WERI-Rb-1 (cell line): Measurements from ENCODE around the gene RIOK2.

ENCODE experiments used
- DNase-seq: peaks from one replicate; pipeline ENCODE4 v3.0.0-alpha.2; 2020
- H3K27ac ChIP-seq: fragments of 250-450 bp; sonication (Bioruptor Pico); 2 replicates; pipeline ENCODE4 v1.5.1; 2020; ENCODE audit warnings: mild to moderate bottlenecking, moderate library complexity
- H3K27me3 ChIP-seq: fragments of 250-450 bp; sonication (Bioruptor Pico); 2 replicates; pipeline ENCODE4 v1.5.1; 2021; ENCODE audit warnings: mild to moderate bottlenecking, low read depth, moderate library complexity; ENCODE audit not compliant: insufficient read depth, severe bottlenecking
- H3K36me3 ChIP-seq: fragments of 250-450 bp; sonication (Bioruptor Pico); 2 replicates; pipeline ENCODE4 v1.5.1; 2020; ENCODE audit warnings: mild to moderate bottlenecking, moderate library complexity
- H3K4me3 ChIP-seq: 2 replicates; pipeline ENCODE4 v1.5.1; 2011; ENCODE audit warnings: low read depth, mild to moderate bottlenecking, control low read depth, low read length
- H3K9me3 ChIP-seq: fragments of 250-450 bp; sonication (Bioruptor Pico); 2 replicates; pipeline ENCODE4 v1.5.1; 2021; ENCODE audit warnings: mild to moderate bottlenecking, moderate library complexity; ENCODE audit not compliant: severe bottlenecking
- CTCF ChIP-seq: IDR thresholded peaks from 2 replicates; pipeline ENCODE4 v1.5.1; 2011; ENCODE audit warnings: low read depth, mild to moderate bottlenecking, control low read depth, inconsistent platforms, low read length

Gene RIOK2

GRCh38 chr5:97120195-97120594, 62.9 kb downstream of the RIOK2 start:
- TF ChIP-seq CTCF: no peak
- H3K27me3 ChIP-seq: no peaks in the 10 kb centered on the region
- no peak overlapping the region for H3K27ac ChIP-seq

GRCh38 chr5:97119007-97119390, 64.0 kb downstream of the RIOK2 start:
- no peak overlapping the region for H3K27ac ChIP-seq
- H3K27me3 ChIP-seq: no peaks in the 10 kb centered on the region
- H3K4me3 ChIP-seq: no peak overlapping the region
- H3K36me3 ChIP-seq: no peaks in the 10 kb centered on the region
- no peak for DNase-seq
- H3K9me3 ChIP-seq: no peaks in the 10 kb centered on the region
- no peak for TF ChIP-seq CTCF

More at GRCh38 chr5:97120195-97120594, 62.9 kb downstream of the RIOK2 start:
- H3K4me3 ChIP-seq: no peak overlapping the region
- H3K9me3 ChIP-seq: no peaks in the 10 kb centered on the region
- no peaks in the 10 kb centered on the region for H3K36me3 ChIP-seq
- no peak for DNase-seq

DNA sequence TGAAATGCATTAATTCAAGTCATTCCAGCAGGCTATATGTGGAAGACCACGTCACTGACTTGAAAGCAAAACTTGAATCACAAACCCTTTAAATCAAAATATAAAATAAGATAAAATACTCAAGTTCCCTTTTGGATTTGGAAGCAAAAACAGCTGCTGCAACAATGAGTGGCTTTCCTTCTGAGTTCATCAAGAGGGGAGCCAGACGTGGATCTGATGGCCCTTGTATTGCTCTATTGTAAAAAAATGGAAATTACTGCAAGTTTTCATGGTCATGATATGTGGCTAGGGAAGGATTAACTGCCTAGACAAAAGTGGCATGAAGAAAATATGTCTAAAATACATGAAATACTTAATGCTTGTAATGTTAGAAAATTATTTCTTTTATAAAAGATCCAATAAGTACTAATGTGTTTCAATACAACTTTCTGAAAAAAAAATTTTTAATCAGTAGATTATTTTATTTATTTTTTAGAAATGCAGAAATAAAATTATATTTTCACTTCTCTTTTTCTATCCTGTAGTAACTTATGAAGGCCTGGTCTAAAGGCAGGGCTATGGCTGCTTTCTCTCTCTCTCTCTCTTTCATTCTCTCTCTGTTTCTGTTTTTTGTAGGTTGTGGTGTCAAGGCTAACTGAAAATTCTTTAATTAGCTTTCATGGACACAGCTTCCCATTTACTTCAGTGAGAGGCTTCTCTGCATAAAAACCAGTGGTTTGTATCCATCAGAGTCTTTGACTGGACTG, 64.6 kb downstream of the RIOK2 start:
- H3K9me3 ChIP-seq: no peaks in the 10 kb centered on the region
- no peak for TF ChIP-seq CTCF
- no peaks in the 10 kb centered on the region for H3K36me3 ChIP-seq
- H3K27ac ChIP-seq: no peak overlapping the region
- H3K27me3 ChIP-seq: no peaks in the 10 kb centered on the region
- no peak overlapping the region for H3K4me3 ChIP-seq
- DNase-seq: no peak

DNA sequence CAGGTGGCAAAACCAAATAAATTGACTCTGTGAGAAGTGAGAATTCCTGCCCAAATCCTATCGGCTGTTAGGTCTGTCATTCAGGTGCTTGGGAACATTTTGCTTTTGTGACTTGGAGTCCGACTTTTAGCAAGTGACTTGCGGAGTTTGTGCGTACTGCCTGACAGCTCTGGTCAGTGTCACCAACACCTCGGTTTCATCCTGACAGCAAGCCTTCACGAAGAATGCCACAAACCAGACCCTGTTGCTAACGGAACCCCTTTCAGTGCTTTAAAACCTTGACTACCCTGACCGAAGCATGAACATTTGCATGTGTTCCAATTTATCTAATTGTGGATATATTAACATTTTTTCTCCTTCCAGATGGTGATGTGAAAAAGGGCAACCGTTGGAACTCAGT, 67.1 kb downstream of the RIOK2 start:
- no peak for DNase-seq
- Histone ChIP-seq H3K9me3 (no peaks in the 10 kb centered on the region), H3K27me3 (no peaks in the 10 kb centered on the region), H3K27ac (no peak overlapping the region), H3K36me3 (no peaks in the 10 kb centered on the region), H3K4me3 (no peak overlapping the region)
- no peak for TF ChIP-seq CTCF

DNA sequence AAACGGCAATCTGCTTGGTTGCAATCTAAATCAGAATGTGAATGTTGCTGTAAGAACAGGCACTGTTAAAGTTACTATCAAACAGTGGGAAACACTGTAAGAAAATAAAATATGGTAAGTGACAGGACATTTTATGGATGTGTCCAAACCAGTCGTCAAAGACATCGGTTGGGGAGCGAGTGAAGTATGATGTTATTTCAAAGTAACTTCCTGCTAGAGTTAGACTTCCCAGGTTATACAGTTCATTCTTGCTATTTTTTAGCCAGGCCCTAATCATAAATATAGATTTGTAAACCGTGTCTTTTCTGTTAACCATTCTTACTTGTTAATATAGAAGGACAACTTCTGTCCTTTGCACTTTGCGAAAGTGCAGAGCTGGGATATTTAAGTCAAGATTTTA, 70.8 kb downstream of the RIOK2 start:
- Histone ChIP-seq H3K9me3 (no peaks in the 10 kb centered on the region), H3K36me3 (no peaks in the 10 kb centered on the region), H3K4me3 (no peak overlapping the region), H3K27ac (no peak overlapping the region), H3K27me3 (no peaks in the 10 kb centered on the region)
- no peak for DNase-seq
- TF ChIP-seq CTCF: no peak

DNA sequence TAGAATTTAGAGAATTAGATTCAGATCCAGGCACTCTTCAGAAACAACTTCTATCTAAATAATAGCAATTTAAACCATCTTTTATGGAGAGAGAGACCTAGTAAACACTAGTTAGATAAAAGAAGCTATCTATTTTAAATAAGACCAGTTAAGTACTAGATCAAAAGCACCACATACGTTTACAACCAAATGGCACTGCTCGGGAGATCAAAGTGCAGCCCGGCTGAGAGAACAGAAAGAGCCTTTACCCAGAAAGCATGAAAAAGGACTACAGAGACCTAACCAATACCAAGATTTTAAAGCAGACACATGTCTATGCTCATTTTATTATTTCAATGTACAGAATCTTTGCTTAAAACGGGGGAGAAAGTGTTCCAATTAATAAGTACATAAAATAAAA, 71.4 kb downstream of the RIOK2 start:
- H3K27me3 ChIP-seq: no peaks in the 10 kb centered on the region
- H3K9me3 ChIP-seq: no peaks in the 10 kb centered on the region
- no peak for TF ChIP-seq CTCF
- no peaks in the 10 kb centered on the region for H3K36me3 ChIP-seq
- no peak for DNase-seq
- no peak overlapping the region for H3K27ac ChIP-seq
- H3K4me3 ChIP-seq: no peak overlapping the region
